K562 (cell line): ENCODE measurements around the gene ZNF331. TPM values are rescaled to one million over a fixed set of nuclear protein-coding genes. Genes with fewer than 3 reads are reported as not detected.

Source experiments
- ATAC-seq: fragments of 200-7000 bp; cut with Tn5 transposase; 3 replicates; pipeline ENCODE4 v1.9.1; 2020; ENCODE audit warnings: moderate library complexity
- BruUV-seq: library from RNA; stranded (reverse); fragments of 400-500 nt; replicated peaks from 2 replicates; lab custom pipeline; 2021; lab: Mats Ljungman, UMichigan
- CTCF ChIA-PET: fragments of 300-600 bp; formaldehyde crosslinking; extraction: SDS; loops from one replicate; lab custom pipeline; 2021; ENCODE audit warnings: low intra/inter-chr PET ratio; lab: Yijun Ruan, JAX
- POLR2A ChIA-PET: fragments of 300-600, 350-650 bp; sonication (Branson Sonifier 250); formaldehyde crosslinking; extraction: SDS; loops from one replicate; lab custom pipeline; 2021; ENCODE audit warnings: antibody characterized with exemption, inconsistent platforms; lab: Yijun Ruan, JAX
- DNase-seq, 4 experiments: peaks; one replicate each; pipeline versions ENCODE4 v3.0.0 to v3.0.0-alpha.2; 2011 to 2018; ENCODE audit warnings: low spot score in 3 of 4, mixed read lengths in 3 of 4; ENCODE audit errors: extremely low read depth in 1 of 4
- FAIRE-seq: peaks from 2 replicates; lab custom pipeline; 2011; peaks lifted over from hg19 to GRCh38; lab: Jason Lieb, UNC
- H2AFZ ChIP-seq: 2 replicates; pipeline ENCODE4 v1.6.0; 2011; ENCODE audit warnings: low read depth, low read length, control low read depth, inconsistent platforms
- H3K27ac ChIP-seq: fragments of 200-600 bp; 3 replicates; pipeline ENCODE4 v1.8.0; 2011; ENCODE audit warnings: low read depth, mild to moderate bottlenecking, control low read depth, inconsistent platforms, low read length, moderate library complexity, mixed read lengths; ENCODE audit errors: extremely low read depth
- H3K27me3 ChIP-seq, 2 experiments: fragments of 300-600 bp in 1 of 2; 2 replicates in 1 of 2; 3 replicates in 1 of 2; pipeline versions ENCODE4 v1.6.0 to v1.8.0; 2011; ENCODE audit warnings: inconsistent platforms in 2 of 2, low read length in 2 of 2, mild to moderate bottlenecking in 1 of 2, mixed read lengths in 1 of 2, moderate library complexity in 1 of 2; ENCODE audit not compliant: control insufficient read depth in 2 of 2, insufficient read depth in 2 of 2
- H3K36me3 ChIP-seq: fragments of 300-600 bp; 3 replicates; pipeline ENCODE4 v1.8.0; 2011; ENCODE audit warnings: mild to moderate bottlenecking, low read length, inconsistent platforms; ENCODE audit not compliant: control insufficient read depth, insufficient read depth
- H3K4me1 ChIP-seq, 2 experiments: fragments of 200-600 bp in 1 of 2; replicated peaks in 1 of 2; 2 replicates in 1 of 2; 3 replicates in 1 of 2; pipeline versions ENCODE4 v1.5.1 to v1.8.0; 2011; ENCODE audit warnings: inconsistent platforms in 2 of 2, low read length in 2 of 2, mild to moderate bottlenecking in 1 of 2, mixed read lengths in 1 of 2, moderate library complexity in 1 of 2; ENCODE audit not compliant: control insufficient read depth in 2 of 2, insufficient read depth in 2 of 2
- H3K4me2 ChIP-seq: 2 replicates; pipeline ENCODE4 v1.6.1; 2011; ENCODE audit warnings: low read length, control low read depth, inconsistent platforms, mixed read lengths; ENCODE audit not compliant: insufficient read depth
- H3K4me3 ChIP-seq: fragments of 200-600 bp; sonication (generic), shearing (Covaris generic); 2 replicates; pipeline ENCODE4 v1.5.1; 2016; ENCODE audit warnings: control low read depth, inconsistent platforms
- H3K79me2 ChIP-seq: fragments of 200-600 bp; 3 replicates; pipeline ENCODE4 v1.8.0; 2011; ENCODE audit warnings: low read length, inconsistent platforms; ENCODE audit not compliant: control insufficient read depth, insufficient read depth
- H3K9ac ChIP-seq, 2 experiments: 2 replicates each; pipeline versions ENCODE4 v1.6.0 to v1.6.1; 2011; ENCODE audit warnings: low read depth in 2 of 2, low read length in 2 of 2, control low read depth in 1 of 2, inconsistent platforms in 1 of 2, mild to moderate bottlenecking in 1 of 2, mixed read lengths in 1 of 2; ENCODE audit not compliant: insufficient read depth in 1 of 2
- H3K9me1 ChIP-seq: one replicate; pipeline ENCODE4 v1.6.0; 2011; ENCODE audit warnings: inconsistent platforms, mild to moderate bottlenecking, low read length, moderate library complexity; ENCODE audit not compliant: control insufficient read depth, insufficient read depth
- H3K9me3 ChIP-seq: replicated peaks from 2 replicates; pipeline ENCODE4 v1.5.1; 2011; ENCODE audit warnings: low read depth, low read length, inconsistent platforms; ENCODE audit not compliant: control insufficient read depth, insufficient read depth
- H4K20me1 ChIP-seq: replicated peaks from 2 replicates; pipeline ENCODE4 v1.6.1; 2011; ENCODE audit warnings: low read length, inconsistent platforms, mixed read lengths; ENCODE audit not compliant: control insufficient read depth, insufficient read depth
- CHD4 ChIP-seq: fragments of 200-600 bp; sonication (generic); IDR thresholded peaks from 3 replicates; pipeline ENCODE4 v1.6.1; 2012; ENCODE audit warnings: low read depth, mild to moderate bottlenecking, mixed read lengths, low read length, inconsistent platforms; ENCODE audit not compliant: insufficient read depth, insufficient replicate concordance, poor library complexity, severe bottlenecking
- DMBX1 ChIP-seq: fragments of 250-450 bp; sonication (Bioruptor Pico); IDR thresholded peaks from 2 replicates; pipeline ENCODE4 v1.8.0; 2022; ENCODE audit warnings: inconsistent platforms, mild to moderate bottlenecking, moderate library complexity, borderline replicate concordance
- DPF2 ChIP-seq: fragments of 450-650 bp; IDR thresholded peaks from 2 replicates; pipeline ENCODE4 v1.6.1; 2016
- EP400 ChIP-seq: fragments of 450-650 bp; IDR thresholded peaks from 2 replicates; pipeline ENCODE4 v1.6.1; 2017; ENCODE audit warnings: antibody characterized with exemption, mild to moderate bottlenecking, moderate library complexity
- HSF4 ChIP-seq: fragments of 250-450 bp; sonication (Bioruptor Pico); IDR thresholded peaks from 2 replicates; pipeline ENCODE4 v2.1.2; 2022; ENCODE audit warnings: mild to moderate bottlenecking, moderate library complexity, borderline replicate concordance
- KDM5B ChIP-seq: fragments of 200-600 bp; sonication (generic); IDR thresholded peaks from 2 replicates; pipeline ENCODE4 v1.6.1; 2012; ENCODE audit warnings: low read depth, mild to moderate bottlenecking, moderate library complexity, low read length, control low read depth, inconsistent platforms; ENCODE audit not compliant: insufficient replicate concordance
- NELFE ChIP-seq: IDR thresholded peaks from 2 replicates; pipeline ENCODE4 v1.6.1; 2011; ENCODE audit warnings: mild to moderate bottlenecking; ENCODE audit not compliant: insufficient read depth, insufficient read length
- NFE2L1 ChIP-seq: fragments of 450-650 bp; IDR thresholded peaks from 2 replicates; pipeline ENCODE4 v1.6.1; 2016; ENCODE audit warnings: missing genetic modification characterization, low read depth, mild to moderate bottlenecking, missing compliant biosample characterization, moderate library complexity, borderline replicate concordance
- NFIC ChIP-seq: fragments of 450-650 bp; IDR thresholded peaks from 2 replicates; pipeline ENCODE4 v1.6.1; 2017; ENCODE audit warnings: mild to moderate bottlenecking, inconsistent platforms
- NFRKB ChIP-seq: fragments of 450-650 bp; IDR thresholded peaks from 2 replicates; pipeline ENCODE4 v1.6.1; 2016; ENCODE audit warnings: low read depth
- RBBP5 ChIP-seq: fragments of 200-600 bp; sonication (generic); IDR thresholded peaks from 2 replicates; pipeline ENCODE4 v1.6.1; 2012; ENCODE audit warnings: borderline replicate concordance, mild to moderate bottlenecking, low read length, control low read depth, inconsistent platforms; ENCODE audit not compliant: insufficient read depth, poor library complexity, severe bottlenecking
- SIX5 ChIP-seq, 2 experiments: IDR thresholded peaks; 2 replicates each; pipeline ENCODE4 v1.6.1; 2011; ENCODE audit warnings: low read length in 2 of 2, borderline replicate concordance in 1 of 2, low read depth in 1 of 2, mild to moderate bottlenecking in 1 of 2, moderate library complexity in 1 of 2; ENCODE audit not compliant: insufficient read depth in 1 of 2
- TARDBP ChIP-seq: fragments of 450-650 bp; IDR thresholded peaks from 2 replicates; pipeline ENCODE4 v1.6.1; 2016
- ZNF518B ChIP-seq: fragments of 250-450 bp; sonication (Bioruptor Pico); IDR thresholded peaks from 2 replicates; pipeline ENCODE4 v1.5.0; 2021; ENCODE audit warnings: mild to moderate bottlenecking, moderate library complexity
- ZNF584 ChIP-seq: fragments of 200-800 bp; sonication (Bioruptor generic); IDR thresholded peaks from 2 replicates; pipeline ENCODE4 v1.6.1; 2016; ENCODE audit warnings: low read depth, mild to moderate bottlenecking, missing genetic modification characterization, missing compliant biosample characterization
- WGBS: fragments of 100-300 bp; shearing (Covaris generic); methylation state at CpG from one replicate; pipeline ENCODE4 v1.1.6; 2016; ENCODE audit warnings: low coverage, mixed read lengths; ENCODE audit not compliant: insufficient coverage; ENCODE audit errors: missing lambda C conversion rate; 5-methylcytosine and 5-hydroxymethylcytosine counted together
- in situ Hi-C: fragments of 300-500 bp; cut with MboI; formaldehyde crosslinking; loops from 4 replicates; pipeline ENCODE4 v1.15.0; 2018; ENCODE audit warnings: inconsistent platforms, mixed read lengths
- intact Hi-C: fragments of 100-400 bp; cut with micrococcal nuclease; formaldehyde crosslinking; loops from 2 replicates; pipeline ENCODE4 v1.14.2; 2022
- polyA plus RNA-seq, 8 experiments: library from polyadenylated mRNA; depleted of rRNA in 4 of 8; stranded (reverse) in 5 of 8; unstranded in 3 of 8; fragments of >200 nt; fragmentation: Nextera tagmentation in 2 of 8; fragmentation: Illumina TruSeq in 1 of 8; extraction: Ambion mirVana in 2 of 8; extraction: Trizol in 1 of 8; gene quantifications; 2 replicates each; pipeline versions ENCODE4 v1.2.1 to v1.2.3, GENCODE V29; 2011 to 2014; ENCODE audit warnings: inconsistent platforms in 1 of 8, missing spikeins in 1 of 8
- total RNA-seq, 7 experiments: library from RNA; depleted of rRNA in 6 of 7; stranded (reverse); fragments of >200 nt in 6 of 7; fragmentation: Illumina TruSeq in 2 of 7; extraction: Trizol in 2 of 7; gene quantifications; 2 replicates each; pipeline versions ENCODE4 v1.2.1 to v1.2.3, GENCODE V29; 2011 to 2021; ENCODE audit warnings: low replicate concordance in 1 of 7

The ZNF331 gene
- total and polyA plus RNA-seq, 9 of the 15 experiments (the other 6 are each of a cell fraction or from before 2014, with no cell fraction given): 0.23 to 2.7 (median 0.76) TPM

- Histone ChIP-seq H3K4me3 (no peak overlapping the region), H3K27ac (no peak overlapping the region), H3K36me3 (no peaks in the 10 kb centered on the region), H3K9me3 (no peaks in the 10 kb centered on the region), H3K9me1 (no peaks in the 10 kb centered on the region), H3K9ac (no peak overlapping the region), H4K20me1 (no peaks in the 10 kb centered on the region), H3K4me1 (no peaks in the 10 kb centered on the region), H2AFZ (no peak overlapping the region), H3K27me3 (peaks cover 3 to 31% of the 10 kb centered on the region in 2 experiments; a peak in 3 of 5 replicates), H3K79me2 (no peaks in the 10 kb centered on the region), H3K4me2 (no peak overlapping the region)
- POLR2A ChIA-PET: no interaction called here
- no peak for DNase-seq
- FAIRE-seq: no peak
- in situ Hi-C loops (no loop called here), intact Hi-C loops (no loop called here)
- ATAC-seq: no peak
- no TSS peak for BruUV-seq
- CTCF ChIA-PET: no interaction called here
- under 1% methylated on average over 6 of the region's 6 CpGs for WGBS
- TF ChIP-seq DPF2 (no peak), RBBP5 (no peak), ZNF584 (CRISPR knock-in tag) (no peak), NELFE (no peak), SIX5 (IDR thresholded peaks at IDR 0.05; ENCODE audit: borderline replicate concordance in 1 of 2, insufficient read depth in 1 of 2, low read depth in 1 of 2, low read length in 2 of 2) (no peak), ZNF518B (no peak), NFE2L1 (tag) (no peak), DMBX1 (CRISPR knock-in tag) (no peak), NFRKB (no peak), NFIC (no peak), HSF4 (CRISPR knock-in tag) (no peak), KDM5B (no peak), TARDBP (no peak), EP400 (no peak), CHD4 (no peak)
Measured at GRCh38 chr19:53626976-53627375, 89.0 kb downstream of the ZNF331 start.
